Right lobe of liver (tissue), 6 donors: ENCODE results near the gene ANKRD18B. TPM values are rescaled to one million over a fixed set of nuclear protein-coding genes. Genes with fewer than 3 reads are reported as not detected.
"Not testable (repeated sequence)": the region's sequence is repeated elsewhere in the genome, so short reads cannot be mapped to it uniquely, and the experiment has no call there.

ENCODE experiments used
- ATAC-seq, 4 donors: fragments of 200-7000 bp; cut with Tn5 transposase; one replicate each; pipeline ENCODE4 v1.9.1; 2020; ENCODE audit warnings: mild to moderate bottlenecking in 4 of 4, moderate library complexity in 4 of 4
- DNase-seq, 3 donors: peaks; one replicate each; pipeline ENCODE4 v3.0.0-alpha.2; 2020
- H3K27ac ChIP-seq, 3 donors: fragments of 200-600 bp; one replicate each; pipeline ENCODE4 v1.8.0; 2022
- H3K27me3 ChIP-seq, 2 donors: fragments of 200-600 bp; one replicate each; pipeline ENCODE4 v1.8.0; 2022
- H3K36me3 ChIP-seq, 4 donors: fragments of 200-600 bp; sonication (generic) in 1 of 4; one replicate each; pipeline versions ENCODE4 v1.5.1 to v1.8.0; 2017 to 2022; ENCODE audit warnings: control low read depth in 1 of 4
- H3K4me1 ChIP-seq, 4 donors: fragments of 200-600 bp; sonication (generic) in 1 of 4; one replicate each; pipeline versions ENCODE4 v1.5.1 to v1.8.0; 2017 to 2022; ENCODE audit warnings: control low read depth in 1 of 4
- H3K4me3 ChIP-seq, 3 donors: fragments of 200-600 bp; one replicate each; pipeline ENCODE4 v1.8.0; 2022
- H3K9me3 ChIP-seq, 4 donors: fragments of 200-600 bp; sonication (generic) in 1 of 4; one replicate each; pipeline versions ENCODE4 v1.5.1 to v1.8.0; 2017 to 2022; ENCODE audit warnings: control low read depth in 1 of 4
- POLR2A ChIP-seq: fragments of 450-650 bp; IDR thresholded peaks from one replicate; pipeline ENCODE4 v1.6.1; 2017; ENCODE audit warnings: antibody characterized with exemption, mild to moderate bottlenecking
- WGBS: methylation state at CpG from one replicate; pipeline ENCODE4 v1.1.6; 2018; ENCODE audit warnings: low coverage, low lambda C conversion rate; ENCODE audit not compliant: insufficient coverage; ENCODE audit errors: missing lambda C conversion rate; 5-methylcytosine and 5-hydroxymethylcytosine counted together
- intact Hi-C, 2 donors: fragments of 100-400 bp; cut with DNase I; formaldehyde crosslinking; loops; one replicate each; pipeline versions ENCODE4 v1.11.2 to v1.14.1; 2022
- total RNA-seq, 6 experiments: library from RNA; depleted of rRNA in 2 of 6; stranded (reverse); fragments of >200 nt in 2 of 6; fragmentation: NEBNext Ultra II Directional in 3 of 6; extraction: Animal tissue kit (Norgen Biotek cat#: 25700) in 3 of 6; gene quantifications; one replicate each; pipeline versions ENCODE4 v1.1.0 to v1.2.4, GENCODE V29; 2016 to 2023
- TF ChIP-seq, protein P1 (sequence below), 4 donors: fragments of 200-600 bp in 3 of 4; fragments of 450-650 bp in 1 of 4; IDR thresholded peaks; one replicate each; pipeline versions ENCODE4 v1.5.1 to v1.8.0; 2016 to 2022; ENCODE audit warnings: antibody characterized with exemption in 4 of 4, mild to moderate bottlenecking in 2 of 4
- donor health status: DM: no; HTN: yes; CAD: no.
- donor health status: DM: no; HTN: no; CAD: no.
- donor health status: DM: no; HTN: no; CAD: no.
- donor health status: DM: no; HTN: yes; CAD: no.
- donor health status: DM: no; HTN: yes; CAD: no.

Gene ANKRD18B
- total RNA-seq, 6 experiments from 2014 or later, result 0.06 to 1.3 (median 0.39) TPM; not detected in 3

DNA sequence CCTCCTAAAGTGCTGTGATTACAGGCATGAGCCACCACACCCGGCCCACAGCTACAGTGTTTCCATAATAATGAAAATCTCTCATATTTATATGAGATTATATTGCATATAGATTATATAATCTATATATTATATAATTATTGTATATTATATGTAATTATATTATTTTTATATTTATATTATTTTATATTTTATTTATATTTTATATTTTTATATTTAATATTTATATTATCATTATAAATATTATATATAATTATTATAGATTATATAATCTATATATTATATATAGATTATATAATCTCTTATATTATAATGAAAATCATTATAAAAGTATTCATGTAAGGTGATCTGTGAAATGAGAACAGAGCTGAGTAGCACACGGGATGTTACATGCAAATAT lies 11.5 kb downstream of the ANKRD18B start:
- no peak for TF ChIP-seq POLR2A
- TF ChIP-seq, protein P1, sequence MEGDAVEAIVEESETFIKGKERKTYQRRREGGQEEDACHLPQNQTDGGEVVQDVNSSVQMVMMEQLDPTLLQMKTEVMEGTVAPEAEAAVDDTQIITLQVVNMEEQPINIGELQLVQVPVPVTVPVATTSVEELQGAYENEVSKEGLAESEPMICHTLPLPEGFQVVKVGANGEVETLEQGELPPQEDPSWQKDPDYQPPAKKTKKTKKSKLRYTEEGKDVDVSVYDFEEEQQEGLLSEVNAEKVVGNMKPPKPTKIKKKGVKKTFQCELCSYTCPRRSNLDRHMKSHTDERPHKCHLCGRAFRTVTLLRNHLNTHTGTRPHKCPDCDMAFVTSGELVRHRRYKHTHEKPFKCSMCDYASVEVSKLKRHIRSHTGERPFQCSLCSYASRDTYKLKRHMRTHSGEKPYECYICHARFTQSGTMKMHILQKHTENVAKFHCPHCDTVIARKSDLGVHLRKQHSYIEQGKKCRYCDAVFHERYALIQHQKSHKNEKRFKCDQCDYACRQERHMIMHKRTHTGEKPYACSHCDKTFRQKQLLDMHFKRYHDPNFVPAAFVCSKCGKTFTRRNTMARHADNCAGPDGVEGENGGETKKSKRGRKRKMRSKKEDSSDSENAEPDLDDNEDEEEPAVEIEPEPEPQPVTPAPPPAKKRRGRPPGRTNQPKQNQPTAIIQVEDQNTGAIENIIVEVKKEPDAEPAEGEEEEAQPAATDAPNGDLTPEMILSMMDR (IDR thresholded peaks at IDR 0.05), result no peak
- no peak overlapping the region for H3K4me3 ChIP-seq
- no peak overlapping the region for H3K27ac ChIP-seq
- intact Hi-C loops, result no loop called here
- ATAC-seq (no peak), DNase-seq (no peak)
- no peaks in the 10 kb centered on the region for H3K27me3 ChIP-seq
- H3K4me1 ChIP-seq, result no peaks in the 10 kb centered on the region
- 66% methylated on average over 2 of the region's 2 CpGs for WGBS
- no peaks in the 10 kb centered on the region for H3K36me3 ChIP-seq
- H3K9me3 ChIP-seq, result no peaks in the 10 kb centered on the region

DNA sequence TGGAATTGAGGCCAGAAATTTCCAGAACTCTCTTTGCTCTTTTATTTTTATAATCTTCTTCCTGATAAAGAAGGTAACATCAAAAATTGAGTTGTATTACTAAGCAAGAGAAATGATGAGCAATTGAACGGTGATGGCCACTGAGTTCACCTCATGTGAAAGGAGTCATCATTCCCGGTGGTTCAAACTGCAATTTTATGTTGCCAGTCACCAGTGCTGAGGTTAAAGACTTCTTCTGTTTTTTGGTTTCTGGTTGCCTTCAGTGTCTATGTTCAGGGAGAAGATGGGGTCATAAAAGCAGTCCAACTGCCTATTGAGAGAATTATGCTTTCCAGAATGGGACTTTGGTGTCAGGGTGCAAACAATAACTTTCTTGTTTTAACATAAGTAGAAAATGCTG lies 19.4 kb downstream of the ANKRD18B start:
- ATAC-seq, intact Hi-C loops, H3K9me3 ChIP-seq, H3K27ac ChIP-seq, H3K4me1 ChIP-seq, H3K4me3 ChIP-seq, DNase-seq, H3K27me3 ChIP-seq, H3K36me3 ChIP-seq: not testable (repeated sequence)
- 86% methylated on average over 2 of the region's 2 CpGs for WGBS

DNA sequence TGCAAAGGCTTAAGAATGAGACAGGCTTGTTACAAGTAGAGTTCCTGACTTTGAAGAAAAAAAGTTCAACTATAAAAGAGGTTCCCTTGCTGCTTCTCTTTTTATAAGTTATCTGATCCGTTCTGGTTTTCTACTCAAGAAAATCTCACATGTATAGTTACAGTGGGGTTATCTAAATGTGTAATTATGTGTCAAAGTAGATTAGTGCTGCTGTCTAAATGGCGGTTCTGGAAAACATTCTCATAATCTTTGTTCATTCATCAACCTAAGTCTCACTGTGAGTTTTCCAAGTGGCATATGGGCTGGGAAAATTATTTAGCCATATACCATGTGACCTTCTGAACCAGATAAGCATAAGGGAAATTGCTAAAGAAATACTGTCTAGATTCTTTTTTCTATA lies 21.7 kb downstream of the ANKRD18B start:
- ATAC-seq, H3K4me3 ChIP-seq, intact Hi-C loops, H3K36me3 ChIP-seq, H3K27ac ChIP-seq, DNase-seq, H3K27me3 ChIP-seq, H3K4me1 ChIP-seq, H3K9me3 ChIP-seq: not testable (repeated sequence)
- 54% methylated on average over 2 of the region's 2 CpGs for WGBS

- H3K4me3 ChIP-seq, H3K9me3 ChIP-seq, H3K36me3 ChIP-seq, H3K27me3 ChIP-seq, DNase-seq, H3K27ac ChIP-seq, H3K4me1 ChIP-seq, ATAC-seq, intact Hi-C loops: not testable (repeated sequence)
- 90% methylated on average over 4 of the region's 4 CpGs for WGBS
These were observed 24.8 kb downstream of the ANKRD18B start for GRCh38 chr9:33548816-33549215.

- H3K9me3 ChIP-seq, DNase-seq, H3K36me3 ChIP-seq, H3K27me3 ChIP-seq, H3K4me3 ChIP-seq, intact Hi-C loops, H3K4me1 ChIP-seq, H3K27ac ChIP-seq, ATAC-seq: not testable (repeated sequence)
- WGBS, result 77% methylated on average over 3 of the region's 3 CpGs
These were observed 25.4 kb downstream of the ANKRD18B start for GRCh38 chr9:33549418-33549817.

DNA sequence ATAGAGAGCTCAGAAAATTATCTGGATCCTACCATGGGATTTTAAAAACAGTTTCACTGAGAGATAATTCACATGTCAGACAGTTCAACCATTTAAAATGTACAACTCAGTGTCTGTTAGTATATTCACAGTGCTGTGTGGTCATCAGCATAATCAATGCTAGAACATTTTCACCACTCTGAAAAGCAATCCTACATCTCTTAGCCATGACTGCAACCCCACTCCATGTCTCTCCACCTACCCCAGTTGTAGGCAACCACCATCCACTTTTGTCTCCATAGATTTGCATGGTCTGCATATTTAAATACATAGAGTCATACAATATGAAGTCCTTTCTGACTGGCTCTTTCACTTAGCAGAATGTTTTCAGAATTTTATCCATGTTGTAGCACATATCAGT lies 27.1 kb downstream of the ANKRD18B start:
- H3K4me1 ChIP-seq, H3K36me3 ChIP-seq, H3K27me3 ChIP-seq, intact Hi-C loops, H3K27ac ChIP-seq, H3K9me3 ChIP-seq, ATAC-seq, H3K4me3 ChIP-seq, DNase-seq: not testable (repeated sequence)

DNA sequence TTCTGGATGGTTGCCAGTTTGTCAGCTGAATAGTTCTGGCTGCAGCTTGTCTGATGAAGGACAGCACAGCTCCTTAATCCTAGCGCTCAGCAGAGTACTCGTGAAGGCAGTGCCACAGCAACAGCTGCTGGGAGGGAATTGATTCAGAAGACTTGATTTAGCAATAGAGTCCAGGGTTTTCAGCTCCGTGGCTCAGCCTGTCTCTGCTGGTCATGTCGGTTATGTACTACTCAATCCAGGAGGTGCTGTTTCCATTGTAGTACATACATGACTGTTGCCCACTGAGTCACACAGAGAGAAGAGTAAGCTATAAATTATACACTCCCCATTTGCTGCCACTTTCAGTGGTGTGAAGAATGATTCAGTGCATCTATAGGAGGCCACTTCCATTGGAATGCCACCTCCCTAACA lies 28.3 kb downstream of the ANKRD18B start:
- H3K36me3 ChIP-seq, H3K9me3 ChIP-seq, H3K27ac ChIP-seq, intact Hi-C loops, H3K27me3 ChIP-seq, H3K4me1 ChIP-seq, DNase-seq, H3K4me3 ChIP-seq, ATAC-seq: not testable (repeated sequence)
- 33% methylated on average over 4 of the region's 4 CpGs for WGBS

- H3K27ac ChIP-seq, H3K4me3 ChIP-seq, ATAC-seq, H3K27me3 ChIP-seq, H3K4me1 ChIP-seq, DNase-seq, H3K9me3 ChIP-seq, intact Hi-C loops, H3K36me3 ChIP-seq: not testable (repeated sequence)
- 40% methylated on average over 1 of the region's 1 CpG for WGBS
These were observed 36.2 kb downstream of the ANKRD18B start for GRCh38 chr9:33560217-33560616.

GRCh38 chr9:33562196-33562595 lies 38.1 kb downstream of the ANKRD18B start:
- WGBS, result 33% methylated on average over 1 of the region's 1 CpG
- H3K27me3 ChIP-seq, DNase-seq, intact Hi-C loops, H3K27ac ChIP-seq, H3K4me3 ChIP-seq, H3K36me3 ChIP-seq, ATAC-seq, H3K4me1 ChIP-seq, H3K9me3 ChIP-seq: not testable (repeated sequence)

- ATAC-seq, H3K27me3 ChIP-seq, H3K4me3 ChIP-seq: not testable (repeated sequence)
These were observed 43.7 kb downstream of the ANKRD18B start for GRCh38 chr9:33567776-33568175.

DNA sequence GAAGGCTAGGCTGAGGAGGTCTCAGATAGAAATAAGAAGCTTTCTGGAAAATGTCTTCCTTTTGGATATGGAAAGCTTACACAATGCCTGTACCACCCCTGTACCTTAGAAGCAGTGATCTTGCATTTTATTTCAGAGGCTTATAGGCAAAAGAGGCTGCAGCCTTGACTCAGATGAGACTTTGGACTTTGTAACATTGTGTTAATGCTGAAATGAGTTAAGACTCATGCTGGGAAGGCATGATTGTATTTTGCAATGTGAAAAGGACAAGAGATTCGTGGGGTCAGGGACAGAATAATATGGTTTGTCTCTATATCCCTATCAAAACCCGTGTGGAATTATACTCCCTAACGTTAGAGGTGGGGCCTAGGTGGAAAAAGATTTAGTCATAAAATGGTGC lies 53.7 kb downstream of the ANKRD18B start:
- H3K9me3 ChIP-seq, H3K27me3 ChIP-seq, H3K36me3 ChIP-seq, H3K4me1 ChIP-seq, intact Hi-C loops, H3K4me3 ChIP-seq, DNase-seq: not testable (repeated sequence)
- peak overlapping the region in 2 of 3 donors; percentile 25 to 49 for H3K27ac ChIP-seq
- peak; percentile 69 to 85 (median 78) for ATAC-seq
- 25% methylated on average over 2 of the region's 3 CpGs for WGBS

More at GRCh38 chr9:33567776-33568175, 43.7 kb downstream of the ANKRD18B start:
- H3K36me3 ChIP-seq, DNase-seq, H3K4me1 ChIP-seq, H3K9me3 ChIP-seq, intact Hi-C loops, H3K27ac ChIP-seq: not testable (repeated sequence)
